ENCODE results near the gene MINK1.
A peak's percentile ranks its signal among the peaks of the same experiment; 100 is the strongest.

MINK1 gene

GRCh38 chr17:4872786-4873185 lies 39.6 kb downstream of the MINK1 start:
- DNase-seq (ENCODE audit: low read depth), result no peak

GRCh38 chr17:4877089-4877488 lies 43.9 kb downstream of the MINK1 start:
- DNase-seq (ENCODE audit: low read depth), result no peak

- no peak for DNase-seq (ENCODE audit: low read depth)
Observed at GRCh38 chr17:4879601-4880000, 46.5 kb downstream of the MINK1 start.

- DNase-seq (ENCODE audit: low read depth), result no peak
Observed at GRCh38 chr17:4880857-4881256, 47.7 kb downstream of the MINK1 start.

DNA sequence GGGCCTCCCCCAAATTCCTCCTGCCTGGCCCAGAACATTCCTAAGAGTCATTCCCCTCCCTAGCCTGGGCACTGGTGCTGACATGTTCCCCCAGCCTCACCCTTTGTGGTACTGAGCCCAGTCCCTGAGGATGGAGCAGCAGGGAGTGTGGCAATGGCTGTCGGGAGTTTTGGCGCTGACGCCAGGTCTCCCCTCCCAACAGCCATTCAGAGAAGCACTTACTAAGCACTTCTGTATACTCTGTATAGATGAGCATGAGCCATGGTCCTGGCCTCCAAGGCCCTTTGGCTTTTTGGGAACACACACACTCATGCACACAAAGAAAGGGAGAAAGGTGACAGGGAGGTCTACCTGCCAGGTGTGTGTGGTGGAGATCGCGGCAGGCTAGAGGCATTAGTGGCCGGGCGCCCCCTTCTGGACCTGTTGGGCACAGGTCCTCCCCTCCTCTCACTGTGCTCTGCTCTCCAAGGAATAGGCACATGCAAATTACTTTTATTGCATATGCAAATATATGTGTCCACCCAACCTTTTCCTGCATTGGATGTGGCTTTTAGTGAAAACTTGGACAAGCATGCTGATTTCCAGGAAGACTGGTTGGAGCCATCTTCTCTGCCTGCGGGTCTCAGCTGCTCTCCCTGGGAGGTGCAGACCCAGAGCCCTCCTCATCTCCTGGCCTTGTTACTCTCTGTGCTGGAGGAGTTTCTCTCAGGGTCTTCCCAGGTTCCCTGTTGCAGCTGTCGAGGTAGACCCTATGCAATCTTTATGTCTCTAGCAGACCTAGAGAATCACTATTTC lies 48.8 kb downstream of the MINK1 start:
- DNase-seq (ENCODE audit: low read depth), result peak; percentile 48

- DNase-seq (ENCODE audit: low read depth), result no peak
Observed at GRCh38 chr17:4884489-4884888, 51.3 kb downstream of the MINK1 start.

DNA sequence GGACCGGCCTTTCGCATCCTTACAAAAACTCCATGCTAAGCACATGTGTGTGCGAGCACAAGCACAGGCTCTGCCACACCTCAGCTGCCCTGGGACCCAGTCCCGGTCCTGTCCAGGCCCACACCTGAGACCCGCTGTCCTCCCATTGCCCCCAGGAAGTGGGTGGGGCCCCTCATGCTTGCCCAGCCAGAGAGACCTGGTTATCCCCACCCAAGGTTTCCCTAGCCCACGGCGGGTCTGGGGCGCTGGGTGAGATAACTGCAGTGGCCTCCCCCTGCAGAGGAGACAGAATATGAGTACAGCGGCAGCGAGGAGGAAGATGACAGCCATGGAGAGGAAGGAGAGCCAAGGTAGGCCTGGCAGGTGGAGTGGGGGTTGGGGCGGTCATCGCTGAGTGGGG lies 53.7 kb downstream of the MINK1 start:
- no peak for DNase-seq (ENCODE audit: low read depth)

DNA sequence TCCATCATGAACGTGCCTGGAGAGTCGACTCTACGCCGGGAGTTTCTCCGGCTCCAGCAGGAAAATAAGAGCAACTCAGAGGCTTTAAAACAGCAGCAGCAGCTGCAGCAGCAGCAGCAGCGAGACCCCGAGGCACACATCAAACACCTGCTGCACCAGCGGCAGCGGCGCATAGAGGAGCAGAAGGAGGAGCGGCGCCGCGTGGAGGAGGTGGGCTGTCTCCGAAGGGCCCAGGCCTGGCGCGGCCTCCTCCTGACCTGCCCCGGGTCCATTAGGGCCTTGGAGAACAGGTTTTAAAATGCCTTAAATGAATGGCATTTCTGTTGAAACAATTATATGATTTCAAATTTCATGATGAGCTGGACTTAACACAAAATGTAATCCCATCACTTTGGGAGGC lies 54.4 kb downstream of the MINK1 start:
- no peak for DNase-seq (ENCODE audit: low read depth)

- no peak for DNase-seq (ENCODE audit: low read depth)
Observed at GRCh38 chr17:4891411-4892410, 58.6 kb downstream of the MINK1 start.

- no peak for DNase-seq (ENCODE audit: low read depth)
Observed at GRCh38 chr17:4892499-4893221, 59.5 kb downstream of the MINK1 start.

DNA sequence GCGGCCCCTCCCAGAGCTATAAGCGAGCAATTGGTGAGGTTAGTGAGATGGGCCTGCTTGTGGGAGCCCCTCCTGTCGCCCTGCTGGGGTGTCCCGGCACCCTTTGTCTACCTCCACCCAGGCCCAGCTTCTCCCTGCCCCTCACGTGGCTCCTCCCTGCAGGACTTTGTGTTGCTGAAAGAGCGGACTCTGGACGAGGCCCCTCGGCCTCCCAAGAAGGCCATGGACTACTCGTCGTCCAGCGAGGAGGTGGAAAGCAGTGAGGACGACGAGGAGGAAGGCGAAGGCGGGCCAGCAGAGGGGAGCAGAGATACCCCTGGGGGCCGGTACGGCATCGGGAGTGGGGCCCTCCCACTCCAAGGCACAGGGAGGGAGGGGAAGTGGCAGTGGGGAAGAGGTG lies 60.1 kb downstream of the MINK1 start:
- no peak for DNase-seq (ENCODE audit: low read depth)

DNA sequence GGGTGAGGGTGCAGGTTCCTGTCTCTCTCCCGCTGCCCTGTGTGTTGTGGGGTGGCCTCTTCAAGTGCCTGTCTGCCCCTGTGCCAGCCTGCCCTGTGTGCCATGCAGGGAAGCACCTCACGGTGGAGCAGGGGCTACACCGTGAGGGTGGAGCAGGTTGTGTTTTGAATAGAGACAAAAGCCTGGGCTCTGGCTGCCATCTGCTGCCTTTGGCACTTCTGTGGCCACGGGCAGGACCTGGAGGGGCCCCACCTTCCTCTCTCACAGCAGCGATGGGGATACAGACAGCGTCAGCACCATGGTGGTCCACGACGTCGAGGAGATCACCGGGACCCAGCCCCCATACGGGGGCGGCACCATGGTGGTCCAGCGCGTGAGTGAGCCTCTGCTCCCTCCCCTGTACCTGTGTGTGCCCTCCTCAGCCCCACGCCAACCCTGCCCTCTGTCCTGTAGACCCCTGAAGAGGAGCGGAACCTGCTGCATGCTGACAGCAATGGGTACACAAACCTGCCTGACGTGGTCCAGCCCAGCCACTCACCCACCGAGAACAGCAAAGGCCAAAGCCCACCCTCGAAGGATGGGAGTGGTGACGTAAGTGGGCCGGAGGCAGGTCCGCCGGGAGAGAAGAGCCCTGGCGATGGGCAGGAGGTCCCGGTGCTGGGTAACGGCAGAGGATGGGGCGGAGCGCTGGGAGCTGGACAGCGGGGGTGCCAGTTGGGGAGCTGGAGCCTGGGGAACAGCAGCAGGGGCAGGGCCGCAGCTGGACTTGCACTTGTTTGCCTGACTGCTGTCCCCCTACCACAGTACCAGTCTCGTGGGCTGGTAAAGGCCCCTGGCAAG lies 60.8 kb downstream of the MINK1 start:
- DNase-seq (ENCODE audit: low read depth), result no peak

- DNase-seq (ENCODE audit: low read depth), result no peak
Observed at GRCh38 chr17:4895121-4895520, 62.0 kb downstream of the MINK1 start.

DNA sequence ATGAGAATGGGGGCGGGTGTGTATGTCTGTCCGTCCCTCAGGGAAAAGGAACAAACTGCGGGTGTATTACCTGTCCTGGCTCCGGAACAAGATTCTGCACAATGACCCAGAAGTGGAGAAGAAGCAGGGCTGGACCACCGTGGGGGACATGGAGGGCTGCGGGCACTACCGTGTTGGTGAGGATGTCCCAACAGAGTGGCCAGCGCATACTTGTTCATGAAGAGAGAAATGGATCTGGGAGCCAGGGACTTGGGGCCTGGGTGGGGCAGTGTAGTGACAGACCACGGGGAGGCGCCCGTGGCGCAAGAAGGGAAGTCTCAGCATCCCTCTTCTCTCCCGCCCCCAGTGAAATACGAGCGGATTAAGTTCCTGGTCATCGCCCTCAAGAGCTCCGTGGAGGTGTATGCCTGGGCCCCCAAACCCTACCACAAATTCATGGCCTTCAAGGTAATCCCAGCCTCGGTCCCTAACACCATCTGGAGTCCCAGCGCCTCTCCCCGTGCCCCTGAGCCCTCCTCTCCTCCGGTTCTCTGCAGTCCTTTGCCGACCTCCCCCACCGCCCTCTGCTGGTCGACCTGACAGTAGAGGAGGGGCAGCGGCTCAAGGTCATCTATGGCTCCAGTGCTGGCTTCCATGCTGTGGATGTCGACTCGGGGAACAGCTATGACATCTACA lies 62.7 kb downstream of the MINK1 start:
- DNase-seq (ENCODE audit: low read depth), result no peak

DNA sequence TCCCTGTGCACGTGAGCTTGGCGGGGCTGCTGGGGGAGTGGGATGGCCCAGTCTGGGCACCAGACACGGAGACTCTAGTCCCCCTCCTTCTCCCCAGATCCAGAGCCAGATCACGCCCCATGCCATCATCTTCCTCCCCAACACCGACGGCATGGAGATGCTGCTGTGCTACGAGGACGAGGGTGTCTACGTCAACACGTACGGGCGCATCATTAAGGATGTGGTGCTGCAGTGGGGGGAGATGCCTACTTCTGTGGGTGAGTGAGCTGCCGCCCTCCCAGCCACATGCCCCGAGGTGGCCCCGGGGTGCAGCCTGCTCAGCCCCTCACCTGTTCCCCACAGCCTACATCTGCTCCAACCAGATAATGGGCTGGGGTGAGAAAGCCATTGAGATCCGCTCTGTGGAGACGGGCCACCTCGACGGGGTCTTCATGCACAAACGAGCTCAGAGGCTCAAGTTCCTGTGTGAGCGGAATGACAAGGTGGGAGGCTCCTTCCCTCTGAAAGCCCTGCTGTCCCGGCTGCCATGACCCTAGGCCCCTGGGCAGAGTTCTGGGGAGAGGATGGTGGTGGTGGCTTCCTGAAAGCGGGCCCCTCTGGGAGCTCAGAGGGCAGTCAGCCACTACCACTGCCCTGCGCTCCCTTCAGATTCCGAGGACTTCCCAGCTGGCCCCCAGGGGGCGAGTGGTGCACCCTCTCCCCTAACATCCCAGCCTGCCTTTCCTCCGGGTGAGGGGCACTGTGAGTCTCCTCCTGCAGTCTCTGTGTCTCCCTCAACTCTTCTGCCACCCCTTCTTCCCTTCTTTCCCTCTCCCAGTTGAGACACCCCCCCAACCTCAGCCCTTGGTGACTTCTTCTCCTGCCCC lies 63.4 kb downstream of the MINK1 start:
- DNase-seq (ENCODE audit: low read depth), result no peak

- no peak for DNase-seq (ENCODE audit: low read depth)
Observed at GRCh38 chr17:4897198-4897687, 64.1 kb downstream of the MINK1 start.

DNA sequence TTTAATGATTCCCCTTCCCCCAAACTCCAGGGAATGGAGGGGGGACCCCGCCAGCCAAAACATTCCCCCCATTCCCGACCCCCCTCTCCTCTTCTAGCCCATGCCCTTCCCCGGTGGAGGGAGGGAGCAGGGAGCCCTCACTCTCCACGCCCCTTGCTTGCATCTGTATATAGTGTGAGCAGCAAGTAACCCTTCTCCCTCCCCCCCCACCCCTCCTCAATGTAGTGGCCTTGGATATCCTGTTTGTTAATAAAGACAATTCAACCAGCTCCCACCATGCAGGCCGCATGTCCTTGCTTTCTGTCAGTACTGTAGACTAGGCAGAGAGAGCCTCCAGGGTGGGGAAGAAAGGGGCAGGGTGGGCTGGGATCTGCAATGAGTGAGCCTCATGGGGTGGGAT lies 64.6 kb downstream of the MINK1 start:
- no peak for DNase-seq (ENCODE audit: low read depth)

DNA sequence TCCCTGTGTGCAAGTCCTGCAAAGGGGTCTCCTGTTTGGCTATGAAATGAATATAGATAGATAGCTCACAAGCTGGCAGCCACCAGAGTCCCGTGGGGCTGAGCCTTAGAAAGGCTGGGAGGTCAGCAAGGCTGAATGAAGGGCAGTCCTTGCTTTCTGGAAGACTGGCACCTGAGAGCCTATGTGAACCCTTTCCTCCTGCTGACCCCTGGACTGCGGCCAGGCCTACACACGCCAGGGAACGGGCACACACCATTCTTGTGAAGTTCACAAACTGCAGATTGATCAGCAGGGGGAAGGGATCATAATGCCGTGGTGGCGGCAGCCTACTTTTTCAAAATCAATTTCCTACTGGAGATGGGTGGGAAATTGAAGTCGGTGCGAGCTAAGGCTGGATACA lies 65.2 kb downstream of the MINK1 start:
- DNase-seq (ENCODE audit: low read depth), result no peak

- no peak for DNase-seq (ENCODE audit: low read depth)
Observed at GRCh38 chr17:4898927-4899326, 65.8 kb downstream of the MINK1 start.

Data from EH (cell line).